Forelimb muscle (tissue), 1 donor: ENCODE data around the gene STEAP1B. TPM values are rescaled to one million over a fixed set of nuclear protein-coding genes. Genes with fewer than 3 reads are reported as not detected.

Experiments used
- DNase-seq: peaks from one replicate; pipeline ENCODE4 v3.0.0-alpha.2; 2013; ENCODE audit warnings: low read depth
- polyA plus RNA-seq: library from polyadenylated mRNA; unstranded; fragments of 120-200 nt; gene quantifications from one replicate; pipeline ENCODE4 v1.2.1, GENCODE V29; 2013; ENCODE audit not compliant: insufficient read length

STEAP1B gene
- polyA plus RNA-seq, 1 donor, result 1.7 TPM

- no peak for DNase-seq
Measured at GRCh38 chr7:22371878-22372277, 128.1 kb downstream of the STEAP1B start.

Other genes starting within 250 kb of the STEAP1B start
- gene RAPGEF5, start 143.0 kb downstream of the STEAP1B start, polyA plus RNA-seq, result 13.9 TPM
- gene IL6, start 227.0 kb upstream of the STEAP1B start, polyA plus RNA-seq, result not detected